ENCODE data around the gene TMEM101.

Gene TMEM101

DNA sequence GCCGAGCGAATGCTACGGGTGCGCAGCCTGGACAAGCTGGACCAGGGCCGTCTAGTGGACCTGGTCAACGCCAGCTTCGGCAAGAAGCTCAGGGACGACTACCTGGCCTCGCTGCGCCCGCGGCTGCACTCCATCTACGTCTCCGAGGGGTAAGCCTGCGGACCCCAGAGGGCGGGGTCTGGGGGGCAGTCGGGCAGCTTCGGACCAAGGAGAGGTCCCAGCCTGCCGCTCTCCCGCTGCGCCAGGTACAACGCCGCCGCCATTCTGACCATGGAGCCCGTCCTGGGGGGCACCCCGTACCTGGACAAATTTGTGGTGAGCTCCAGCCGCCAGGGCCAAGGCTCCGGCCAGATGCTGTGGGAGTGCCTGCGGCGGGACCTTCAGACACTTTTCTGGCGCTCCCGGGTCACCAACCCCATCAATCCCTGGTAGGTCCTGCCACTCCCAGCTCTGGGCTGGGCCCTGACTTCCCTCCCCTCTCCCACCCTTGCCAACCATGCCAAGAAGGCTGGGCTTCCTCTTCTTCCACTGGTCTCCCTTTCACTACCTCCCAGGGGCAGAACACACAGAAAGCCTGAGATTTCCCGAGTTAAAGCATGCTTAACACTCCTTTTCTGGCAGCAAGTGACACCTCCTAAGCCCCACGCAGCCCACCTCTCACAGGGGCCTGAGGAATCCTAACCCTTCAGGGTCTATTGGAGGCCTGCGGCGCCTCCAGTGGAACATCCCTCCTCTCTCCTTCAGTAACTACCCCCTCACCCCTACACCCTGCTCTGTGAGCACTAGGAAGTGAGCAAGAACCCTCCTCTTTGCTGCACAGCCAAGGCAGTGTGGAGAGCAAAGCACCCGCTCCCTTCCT lies 7.2 kb downstream of the TMEM101 start:
- WGBS, 2 experiments = 8% methylated on average over 37 of the region's 37 CpGs
- peaks cover 42% of the 10 kb centered on the region for H3K27me3 ChIP-seq (ENCODE audit: control insufficient read depth, insufficient read depth, low read length, poor library complexity, severe bottlenecking)
- H3K36me3 ChIP-seq (ENCODE audit: control insufficient read depth, insufficient read depth, low read length) = no peaks in the 10 kb centered on the region
- H3K9me3 ChIP-seq (ENCODE audit: control insufficient read depth, low read length) = no peaks in the 10 kb centered on the region
- peaks cover 17% of the 10 kb centered on the region for H3K4me1 ChIP-seq (ENCODE audit: control insufficient read depth, insufficient read depth, low read length)
- H3K27ac ChIP-seq (ENCODE audit: insufficient read depth, low read depth, low read length, poor library complexity, severe bottlenecking) = no peak overlapping the region
- H3K4me3 ChIP-seq (ENCODE audit: insufficient read depth, low read depth, low read length) = peak overlapping the region; percentile 78

DNA sequence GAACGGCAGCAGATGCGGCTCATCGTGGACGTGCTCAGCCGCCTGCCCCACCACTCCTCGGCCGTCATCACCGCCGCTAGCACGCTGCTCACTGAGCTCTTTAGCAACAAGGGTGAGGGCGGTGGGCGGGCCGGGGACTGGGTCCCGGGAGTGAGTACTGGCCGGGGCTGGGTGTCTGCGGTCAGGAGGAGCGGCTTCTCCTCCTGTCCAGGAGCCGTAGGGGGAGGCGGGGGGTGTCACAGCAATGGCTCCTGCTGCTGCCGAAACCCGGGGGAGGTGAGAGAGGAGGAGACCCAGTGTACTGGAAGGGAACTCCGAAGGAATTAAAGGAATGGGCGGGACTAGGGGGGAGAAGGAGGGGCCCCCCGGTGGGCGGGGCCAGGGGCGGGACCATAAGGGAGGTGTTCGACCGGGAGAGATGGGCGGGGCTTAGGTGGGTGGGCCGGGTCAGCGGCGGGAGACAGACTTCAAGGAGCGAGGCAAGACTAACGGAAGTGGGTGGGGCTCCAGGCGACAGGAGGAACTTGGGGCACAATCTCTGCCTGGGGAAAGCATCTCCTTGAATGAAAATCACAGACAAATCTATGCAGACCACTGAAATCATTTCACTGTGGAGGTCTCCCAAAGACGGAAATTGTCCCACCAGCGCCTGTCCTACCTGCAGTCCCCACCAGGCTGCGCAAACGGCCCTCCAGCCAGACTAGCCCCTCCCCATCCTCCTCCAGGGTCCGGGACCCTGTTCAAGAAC lies 8.0 kb downstream of the TMEM101 start:
- Histone ChIP-seq H3K9me3 (ENCODE audit: control insufficient read depth, low read length) (no peaks in the 10 kb centered on the region), H3K27me3 (ENCODE audit: control insufficient read depth, insufficient read depth, low read length, poor library complexity, severe bottlenecking) (peaks cover 44% of the 10 kb centered on the region), H3K36me3 (ENCODE audit: control insufficient read depth, insufficient read depth, low read length) (no peaks in the 10 kb centered on the region), H3K27ac (ENCODE audit: insufficient read depth, low read depth, low read length, poor library complexity, severe bottlenecking) (no peak overlapping the region), H3K4me3 (ENCODE audit: insufficient read depth, low read depth, low read length) (peak overlapping the region; percentile 78), H3K4me1 (ENCODE audit: control insufficient read depth, insufficient read depth, low read length) (peaks cover 17% of the 10 kb centered on the region)
- 1% methylated on average over 39 to 40 of the region's 40 CpGs for WGBS, 2 experiments

DNA sequence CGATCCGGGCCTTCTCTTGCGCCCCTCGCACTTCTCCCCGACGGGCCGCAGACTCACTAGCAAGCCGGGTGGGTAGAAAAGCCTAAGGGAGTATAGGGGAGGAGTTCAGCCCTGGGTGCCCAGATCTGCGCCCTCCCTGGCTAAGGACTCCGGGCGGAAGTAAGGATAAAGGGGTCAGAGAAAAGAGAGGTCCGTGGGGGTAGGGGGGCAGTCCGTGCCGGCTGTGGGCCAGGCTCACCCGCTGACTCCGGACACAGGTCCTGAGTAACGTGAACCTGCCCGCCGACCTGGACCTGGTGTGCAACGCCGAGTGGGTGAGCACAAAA lies 8.5 kb downstream of the TMEM101 start:
- Histone ChIP-seq H3K27me3 (ENCODE audit: control insufficient read depth, insufficient read depth, low read length, poor library complexity, severe bottlenecking) (peaks cover 44% of the 10 kb centered on the region), H3K4me3 (ENCODE audit: insufficient read depth, low read depth, low read length) (peak overlapping the region; percentile 78), H3K27ac (ENCODE audit: insufficient read depth, low read depth, low read length, poor library complexity, severe bottlenecking) (no peak overlapping the region), H3K4me1 (ENCODE audit: control insufficient read depth, insufficient read depth, low read length) (peaks cover 17% of the 10 kb centered on the region), H3K36me3 (ENCODE audit: control insufficient read depth, insufficient read depth, low read length) (no peaks in the 10 kb centered on the region), H3K9me3 (ENCODE audit: control insufficient read depth, low read length) (no peaks in the 10 kb centered on the region)
- WGBS, 2 experiments = 1% methylated on average over 21 of the region's 21 CpGs

- H3K36me3 ChIP-seq (ENCODE audit: control insufficient read depth, insufficient read depth, low read length) = no peaks in the 10 kb centered on the region
- no peaks in the 10 kb centered on the region for H3K9me3 ChIP-seq (ENCODE audit: control insufficient read depth, low read length)
- H3K27me3 ChIP-seq (ENCODE audit: control insufficient read depth, insufficient read depth, low read length, poor library complexity, severe bottlenecking) = peaks cover 44% of the 10 kb centered on the region
- peaks cover 17% of the 10 kb centered on the region for H3K4me1 ChIP-seq (ENCODE audit: control insufficient read depth, insufficient read depth, low read length)
- peak overlapping the region; percentile 78 for H3K4me3 ChIP-seq (ENCODE audit: insufficient read depth, low read depth, low read length)
- H3K27ac ChIP-seq (ENCODE audit: insufficient read depth, low read depth, low read length, poor library complexity, severe bottlenecking) = no peak overlapping the region
- 2% methylated on average over 59 of the region's 59 CpGs for WGBS, 2 experiments
Measured at GRCh38 chr17:44005527-44006271, 9.1 kb downstream of the TMEM101 start.

GRCh38 chr17:44004761-44005526 lies 9.8 kb downstream of the TMEM101 start:
- H3K9me3 ChIP-seq (ENCODE audit: control insufficient read depth, low read length) = no peaks in the 10 kb centered on the region
- peaks cover 17% of the 10 kb centered on the region for H3K4me1 ChIP-seq (ENCODE audit: control insufficient read depth, insufficient read depth, low read length)
- peaks cover 44% of the 10 kb centered on the region for H3K27me3 ChIP-seq (ENCODE audit: control insufficient read depth, insufficient read depth, low read length, poor library complexity, severe bottlenecking)
- H3K27ac ChIP-seq (ENCODE audit: insufficient read depth, low read depth, low read length, poor library complexity, severe bottlenecking) = no peak overlapping the region
- WGBS, 2 experiments = 1 to 2% methylated on average over 71 of the region's 71 CpGs
- H3K36me3 ChIP-seq (ENCODE audit: control insufficient read depth, insufficient read depth, low read length) = no peaks in the 10 kb centered on the region
- H3K4me3 ChIP-seq (ENCODE audit: insufficient read depth, low read depth, low read length) = peak overlapping the region; percentile 33

GRCh38 chr17:44004077-44004760 lies 10.5 kb downstream of the TMEM101 start, which contains the start of gene NAGS:
NAGS (plus strand) TSS chr17:44004622; CDS start chr17:44004664, 42 bp downstream.
- Histone ChIP-seq H3K9me3 (ENCODE audit: control insufficient read depth, low read length) (no peaks in the 10 kb centered on the region), H3K27ac (ENCODE audit: insufficient read depth, low read depth, low read length, poor library complexity, severe bottlenecking) (no peak within 1 kb of the TSS), H3K36me3 (ENCODE audit: control insufficient read depth, insufficient read depth, low read length) (no peaks in the 10 kb centered on the region), H3K27me3 (ENCODE audit: control insufficient read depth, insufficient read depth, low read length, poor library complexity, severe bottlenecking) (peaks cover 44% of the 10 kb centered on the region), H3K4me1 (ENCODE audit: control insufficient read depth, insufficient read depth, low read length) (peaks cover 17% of the 10 kb centered on the region), H3K4me3 (ENCODE audit: insufficient read depth, low read depth, low read length) (peak within 1 kb of the TSS; percentile 33)
- WGBS, 2 experiments = 3% methylated on average over 24 to 25 of the region's 25 CpGs

GRCh38 chr17:44002141-44002848 lies 12.5 kb downstream of the TMEM101 start:
- WGBS, 2 experiments = 78 to 79% methylated on average over 9 of the region's 9 CpGs
- Histone ChIP-seq H3K9me3 (ENCODE audit: control insufficient read depth, low read length) (no peaks in the 10 kb centered on the region), H3K36me3 (ENCODE audit: control insufficient read depth, insufficient read depth, low read length) (no peaks in the 10 kb centered on the region), H3K27me3 (ENCODE audit: control insufficient read depth, insufficient read depth, low read length, poor library complexity, severe bottlenecking) (peaks cover 44% of the 10 kb centered on the region), H3K4me3 (ENCODE audit: insufficient read depth, low read depth, low read length) (no peak overlapping the region), H3K27ac (ENCODE audit: insufficient read depth, low read depth, low read length, poor library complexity, severe bottlenecking) (no peak overlapping the region), H3K4me1 (ENCODE audit: control insufficient read depth, insufficient read depth, low read length) (peaks cover 15% of the 10 kb centered on the region)

GRCh38 chr17:44001461-44001920 lies 13.3 kb downstream of the TMEM101 start:
- H3K4me3 ChIP-seq (ENCODE audit: insufficient read depth, low read depth, low read length) = no peak overlapping the region
- H3K9me3 ChIP-seq (ENCODE audit: control insufficient read depth, low read length) = no peaks in the 10 kb centered on the region
- H3K27ac ChIP-seq (ENCODE audit: insufficient read depth, low read depth, low read length, poor library complexity, severe bottlenecking) = no peak overlapping the region
- H3K27me3 ChIP-seq (ENCODE audit: control insufficient read depth, insufficient read depth, low read length, poor library complexity, severe bottlenecking) = peaks cover 41% of the 10 kb centered on the region
- H3K4me1 ChIP-seq (ENCODE audit: control insufficient read depth, insufficient read depth, low read length) = peaks cover 14% of the 10 kb centered on the region
- H3K36me3 ChIP-seq (ENCODE audit: control insufficient read depth, insufficient read depth, low read length) = no peaks in the 10 kb centered on the region
- WGBS, 2 experiments = 90 to 92% methylated on average over 2 of the region's 2 CpGs

Data from ectodermal cell (in vitro differentiated cells).